Epithelial cell of prostate (primary cell): ENCODE measurements around the gene CRTAP.
"Not testable (repeated sequence)": the region's sequence is repeated elsewhere in the genome, so short reads cannot be mapped to it uniquely, and the experiment has no call there.

ENCODE experiments used
- DNase-seq: peaks from one replicate; pipeline ENCODE4 v3.0.0-alpha.2; 2011; ENCODE audit warnings: low read depth, low spot score
- H3K27ac ChIP-seq: fragments of 450-650 bp; 2 replicates; pipeline ENCODE4 v1.5.1; 2017; ENCODE audit warnings: mild to moderate bottlenecking

The CRTAP gene

DNA sequence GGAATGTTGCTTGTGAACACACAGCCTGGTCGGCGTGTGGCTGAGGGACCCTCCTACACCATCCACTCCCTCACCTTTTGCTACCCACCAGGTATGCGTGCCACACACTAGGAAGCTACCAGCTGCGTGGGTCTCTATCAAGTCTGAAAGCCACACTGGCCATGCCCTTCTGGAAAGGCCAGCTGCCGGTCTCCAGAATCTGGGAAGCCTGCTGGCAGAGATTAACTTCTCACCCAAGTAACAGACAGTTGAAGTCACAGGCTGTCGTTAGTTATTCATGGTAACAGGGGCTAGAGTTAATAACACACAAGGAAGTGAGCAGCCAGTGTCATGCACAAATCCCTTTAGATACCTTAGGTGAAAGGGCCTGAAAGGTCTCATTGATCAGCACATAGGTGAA, 56.7 kb downstream of the CRTAP start:
- no peak for DNase-seq

DNA sequence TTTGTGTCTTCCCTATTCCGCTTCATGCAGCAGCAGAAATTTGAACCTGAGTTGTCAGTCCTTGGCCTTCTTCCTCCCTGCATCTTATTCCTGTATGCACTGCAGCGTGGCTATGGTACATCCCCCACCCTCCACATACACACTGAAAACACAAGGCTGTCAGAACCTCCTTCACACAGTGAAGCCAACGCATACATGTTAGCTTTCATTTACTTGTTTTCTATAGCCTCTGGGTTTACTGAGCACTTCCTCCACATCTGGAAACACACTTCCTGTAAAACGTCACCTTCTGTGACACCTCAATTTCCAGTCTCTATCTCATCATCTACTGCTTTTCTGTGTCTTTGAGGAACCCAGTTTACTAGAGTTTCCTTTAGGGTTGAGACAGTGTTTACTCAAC, 57.8 kb downstream of the CRTAP start:
- no peak for DNase-seq

More for the DNA sequence above, 56.7 kb downstream of the CRTAP start:
- no peak overlapping the region for H3K27ac ChIP-seq

DNA sequence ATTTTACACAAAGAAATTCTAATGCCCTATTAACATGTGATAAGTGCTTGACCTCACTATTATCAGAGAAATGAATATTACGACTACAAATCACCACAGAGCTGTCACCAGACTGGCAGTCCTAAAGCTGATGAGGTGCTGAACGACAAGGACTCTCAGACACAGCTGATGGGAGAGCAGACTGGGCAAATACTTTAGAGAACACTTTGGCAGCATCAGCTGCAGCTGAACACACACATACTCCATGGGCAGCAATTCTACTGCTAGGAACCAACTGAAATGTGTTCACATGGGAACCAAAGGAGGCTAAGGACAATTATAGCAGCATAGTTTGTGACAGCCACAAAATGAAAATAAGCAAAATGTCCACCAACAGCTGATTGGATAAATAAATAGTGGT, 59.3 kb downstream of the CRTAP start:
- no peak overlapping the region for H3K27ac ChIP-seq
- DNase-seq = no peak

More for the DNA sequence above, 57.8 kb downstream of the CRTAP start:
- H3K27ac ChIP-seq = no peak overlapping the region

DNA sequence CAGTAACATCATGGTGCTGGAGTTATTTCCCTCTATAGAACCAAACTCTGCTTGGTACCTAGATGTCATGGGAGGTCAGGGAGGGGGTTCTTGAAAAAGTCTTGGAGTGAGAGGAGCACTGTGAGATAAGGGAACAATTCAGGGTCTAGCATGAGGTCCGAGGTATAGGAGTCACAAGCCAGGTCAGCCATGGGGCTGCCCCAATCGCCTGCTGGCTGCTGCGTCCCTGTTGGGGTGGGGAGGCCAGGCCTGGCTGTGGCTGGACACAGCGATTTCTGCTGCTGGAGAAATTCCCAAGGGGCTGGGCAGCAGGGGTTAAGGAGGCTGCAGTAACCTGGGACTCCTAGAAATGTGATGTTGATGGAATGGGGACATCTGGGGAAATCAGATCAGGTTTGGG, 59.9 kb downstream of the CRTAP start:
- H3K27ac ChIP-seq = no peak overlapping the region
- DNase-seq = no peak

- no peak for DNase-seq
- no peak overlapping the region for H3K27ac ChIP-seq
Observed at GRCh38 chr3:33174095-33174494, 60.3 kb downstream of the CRTAP start.

GRCh38 chr3:33174711-33175414, 61.0 kb downstream of the CRTAP start:
- DNase-seq = no peak
- no peak overlapping the region for H3K27ac ChIP-seq

DNA sequence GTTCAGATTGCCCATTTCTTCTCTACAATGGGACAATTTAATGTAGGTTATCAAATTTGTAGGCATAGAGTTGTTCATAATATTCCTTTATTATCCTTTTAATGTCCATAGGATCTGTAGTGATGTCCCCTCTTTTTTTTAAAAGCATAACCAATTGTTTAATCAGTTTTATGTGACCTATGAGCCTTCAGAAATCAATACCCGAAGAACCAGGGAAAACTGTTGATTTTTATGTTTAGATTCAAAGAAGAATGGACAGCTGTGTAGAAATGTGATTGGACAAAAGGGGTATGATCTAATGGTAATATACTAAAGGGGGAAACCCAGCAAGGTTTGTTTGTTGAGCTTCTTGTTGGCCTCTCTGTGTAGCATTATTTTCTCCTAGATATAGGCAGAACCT, 65.3 kb downstream of the CRTAP start:
- no peak for DNase-seq

DNA sequence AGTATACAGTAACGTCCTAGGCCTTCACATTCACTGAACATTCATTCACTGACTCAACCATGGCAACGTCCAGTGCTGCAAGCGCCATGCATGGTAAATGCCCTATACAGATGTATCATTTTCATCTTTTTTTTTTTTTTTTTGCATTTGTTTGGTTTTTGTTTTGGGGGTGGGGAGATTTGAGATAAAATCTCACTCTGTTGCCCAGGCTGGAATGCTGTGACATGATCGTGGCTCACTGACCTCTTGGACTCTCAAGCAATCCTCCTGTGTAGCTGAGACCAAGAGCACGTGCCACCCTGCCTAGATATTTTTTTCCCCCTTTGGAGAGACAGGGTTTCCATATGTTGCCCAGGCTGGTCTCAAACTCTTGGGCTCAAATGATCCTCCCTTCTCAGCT, 67.4 kb downstream of the CRTAP start:
- H3K27ac ChIP-seq = no peak overlapping the region
- DNase-seq = no peak

More for the DNA sequence above, 65.3 kb downstream of the CRTAP start:
- no peak overlapping the region for H3K27ac ChIP-seq

GRCh38 chr3:33181641-33182040, 67.8 kb downstream of the CRTAP start:
- not testable (repeated sequence) for H3K27ac ChIP-seq, DNase-seq

GRCh38 chr3:33184863-33185262, 71.0 kb downstream of the CRTAP start:
- DNase-seq = no peak
- no peak overlapping the region for H3K27ac ChIP-seq

GRCh38 chr3:33186524-33187367, 72.9 kb downstream of the CRTAP start:
- no peak for DNase-seq
- H3K27ac ChIP-seq = no peak overlapping the region

DNA sequence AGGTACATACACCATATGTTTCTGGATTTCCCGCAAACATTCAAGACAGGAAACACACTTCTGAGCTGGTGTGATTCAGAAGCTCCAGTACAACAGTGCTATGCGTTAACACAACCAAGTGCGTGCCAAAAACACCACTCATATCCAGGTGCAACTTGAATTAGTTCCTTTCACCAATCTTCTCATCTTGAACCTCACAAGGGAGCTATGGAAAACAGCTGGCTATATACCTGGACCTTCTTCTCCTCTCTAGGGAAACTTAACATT, 73.5 kb downstream of the CRTAP start:
- H3K27ac ChIP-seq = no peak overlapping the region
- no peak for DNase-seq

DNA sequence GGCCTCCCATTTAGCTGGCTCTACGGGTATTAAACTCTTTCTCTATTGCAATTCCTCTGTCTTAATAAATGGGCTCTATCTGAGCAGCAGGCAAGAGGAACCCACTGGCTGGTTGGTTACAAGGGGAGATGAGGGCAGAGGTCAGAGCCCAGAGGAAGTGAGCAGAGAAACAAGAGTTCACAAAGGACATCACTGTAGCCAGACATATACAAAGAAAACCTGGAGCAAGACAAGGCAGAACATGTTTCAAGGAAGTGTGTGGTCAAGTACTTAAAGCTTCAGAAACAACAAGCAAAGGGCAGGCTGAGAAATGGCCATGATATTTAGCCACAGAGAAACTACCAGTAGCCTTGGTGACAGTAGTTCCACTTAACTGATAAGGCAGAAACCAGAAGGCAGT, 80.5 kb downstream of the CRTAP start:
- no peak for DNase-seq
- no peak overlapping the region for H3K27ac ChIP-seq

- H3K27ac ChIP-seq = no peak overlapping the region
- DNase-seq = no peak
Observed at GRCh38 chr3:33196538-33196937, 82.7 kb downstream of the CRTAP start.
